GM18858 (cell line): Measurements from ENCODE around the gene AMFR.
"Not testable (repeated sequence)": the region's sequence is repeated elsewhere in the genome, so short reads cannot be mapped to it uniquely, and the experiment has no call there.

Experiments
- ATAC-seq: cut with Tn5 transposase; IDR thresholded peaks from one replicate; pipeline ENCODE4 v1.9.1; 2021; ENCODE audit not compliant: unreplicated experiment

AMFR gene

DNA sequence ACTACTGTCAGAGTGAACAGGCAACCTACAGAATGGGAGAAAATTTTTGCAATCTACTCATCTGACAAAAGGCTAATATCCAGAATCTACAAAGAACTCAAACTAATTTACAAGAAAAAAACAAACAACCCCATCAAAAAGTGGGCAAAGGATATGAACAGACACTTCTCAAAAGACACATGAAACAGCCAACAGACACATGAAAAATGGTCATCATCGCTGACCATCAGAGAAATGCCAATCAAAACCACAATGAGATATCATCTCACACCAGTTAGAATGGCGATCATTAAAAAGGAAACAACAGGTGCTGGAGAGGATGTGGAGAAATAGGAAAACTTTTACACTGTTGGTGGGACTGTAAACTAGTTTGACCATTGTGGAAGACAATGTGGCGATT is 28.6 kb downstream of the AMFR start:
- ATAC-seq = not testable (repeated sequence)

DNA sequence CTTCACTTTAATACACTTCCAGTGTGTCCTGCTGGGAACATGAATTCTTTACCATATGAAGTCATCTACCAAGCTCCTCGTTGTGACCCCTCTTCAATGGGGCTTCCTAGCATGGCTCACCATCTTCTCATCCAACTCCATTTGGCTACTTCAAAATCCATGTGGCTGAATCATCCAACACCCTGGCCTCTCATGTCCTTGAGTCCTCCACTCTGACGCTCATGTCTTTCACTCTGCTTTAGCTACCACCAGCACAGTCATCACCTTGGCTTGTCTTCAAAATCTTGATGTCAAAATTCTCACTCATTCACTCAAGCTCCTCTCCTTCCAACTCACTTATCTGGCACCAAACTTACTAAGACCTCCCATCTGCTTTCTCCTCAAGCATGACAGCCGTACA is 35.8 kb downstream of the AMFR start:
- ATAC-seq = no peak

DNA sequence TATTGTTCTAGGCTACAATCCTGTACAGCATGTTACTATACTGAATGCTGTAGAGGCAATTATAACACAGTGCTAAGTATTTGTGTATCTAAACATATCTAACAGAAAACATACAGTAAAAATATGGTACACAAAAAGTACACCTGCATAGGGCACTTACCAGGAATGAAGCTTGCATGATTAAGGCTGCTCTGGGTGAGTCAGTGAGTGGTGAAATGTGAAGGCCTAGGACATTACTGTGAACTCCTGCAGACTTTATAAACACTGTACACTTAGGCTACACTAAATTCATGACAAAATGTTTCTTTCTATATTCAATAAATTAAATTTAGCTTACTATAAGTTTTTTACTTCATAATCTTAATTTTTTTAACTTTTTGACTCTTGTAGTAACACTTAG is 37.1 kb downstream of the AMFR start:
- no peak for ATAC-seq

DNA sequence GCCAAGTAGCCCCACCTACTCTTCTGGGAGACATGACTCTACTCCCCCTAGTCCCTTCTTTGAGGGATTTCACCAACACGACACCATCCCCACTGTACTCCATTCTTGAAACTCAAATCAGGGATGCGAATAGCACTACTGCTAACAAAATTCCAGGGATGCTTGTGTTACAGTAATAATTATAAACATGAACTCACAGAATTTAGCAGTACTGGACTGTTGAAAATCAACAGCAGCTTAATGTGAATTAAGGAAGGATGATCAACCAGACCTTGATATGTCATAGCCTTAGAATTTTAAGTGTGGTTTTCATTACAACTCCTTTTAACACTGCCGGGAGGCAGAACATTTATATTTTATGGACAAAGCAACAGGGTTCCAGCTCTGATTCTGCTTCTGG is 37.9 kb downstream of the AMFR start:
- no peak for ATAC-seq

DNA sequence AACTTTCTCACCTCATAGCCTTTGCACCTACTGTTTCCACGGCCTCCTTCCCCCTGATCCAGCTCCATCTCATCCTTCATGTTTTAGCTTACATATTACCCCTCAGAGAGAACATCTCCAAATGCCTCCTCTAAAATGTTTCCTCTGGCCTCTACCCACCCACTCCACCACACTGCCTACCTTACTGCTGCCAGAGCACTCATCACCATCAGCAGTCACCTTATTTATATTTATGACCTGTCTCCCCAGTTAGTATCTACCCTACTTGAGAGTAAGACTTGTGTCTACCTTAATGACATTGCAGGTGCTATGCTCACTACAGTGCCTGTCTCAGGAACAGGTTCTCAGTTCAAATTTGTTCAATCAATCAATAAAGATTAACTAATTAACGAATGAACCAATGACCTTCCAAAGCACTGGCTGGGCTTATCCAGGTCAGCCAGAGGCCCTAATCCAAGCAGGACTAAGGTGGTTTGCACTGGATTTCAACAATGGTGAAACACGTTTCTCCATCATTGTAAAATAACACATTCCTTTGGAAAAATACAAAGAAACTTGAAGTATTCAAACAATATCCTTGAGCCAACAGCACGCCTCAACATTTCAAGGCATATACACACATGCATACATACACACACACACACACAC is 41.1 kb downstream of the AMFR start:
- ATAC-seq = no peak

DNA sequence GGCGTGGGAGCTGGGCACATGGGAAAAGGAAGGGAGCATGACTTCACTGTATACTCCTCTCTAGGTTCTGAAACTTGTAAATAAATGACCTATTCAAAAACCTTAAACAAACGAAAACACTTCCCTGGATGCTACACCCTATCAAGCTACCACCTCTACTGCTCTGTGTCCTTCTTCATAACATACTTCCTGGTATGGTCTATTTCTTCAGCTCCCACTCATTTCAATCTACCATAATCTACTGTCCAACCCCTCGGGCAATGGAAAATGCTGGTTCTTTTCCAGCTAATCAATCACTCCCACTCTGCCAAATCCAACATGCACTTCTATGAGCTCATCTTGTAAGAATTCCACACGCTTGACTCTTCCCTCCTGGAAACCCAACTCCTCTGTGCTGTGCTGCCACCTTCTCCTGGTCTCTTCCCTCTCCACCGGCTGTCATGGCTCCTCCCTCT is 42.4 kb downstream of the AMFR start:
- no peak for ATAC-seq

DNA sequence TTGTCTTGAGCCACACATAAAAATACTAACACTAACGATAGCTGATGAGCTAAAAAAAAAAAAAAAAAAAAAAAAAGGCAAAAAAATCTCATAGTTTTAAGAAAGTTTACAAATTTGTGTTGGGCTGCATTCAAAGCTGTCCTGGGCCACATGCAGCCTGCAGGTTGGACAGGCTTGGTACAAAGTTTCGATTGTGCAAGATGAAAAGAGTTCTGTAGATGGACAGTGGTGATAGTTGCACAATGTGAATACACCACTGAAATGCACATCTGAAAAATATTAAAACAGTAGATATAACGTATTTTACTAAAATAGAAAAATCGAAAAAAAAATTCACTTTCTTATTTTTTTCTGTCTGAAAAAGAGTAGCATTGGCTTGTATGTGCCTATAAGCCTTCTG is 42.9 kb downstream of the AMFR start:
- no peak for ATAC-seq

GRCh38 chr16:56380778-56381485 is 44.4 kb downstream of the AMFR start:
- not testable (repeated sequence) for ATAC-seq

- not testable (repeated sequence) for ATAC-seq
Observed at GRCh38 chr16:56379044-56379443, 46.3 kb downstream of the AMFR start.

DNA sequence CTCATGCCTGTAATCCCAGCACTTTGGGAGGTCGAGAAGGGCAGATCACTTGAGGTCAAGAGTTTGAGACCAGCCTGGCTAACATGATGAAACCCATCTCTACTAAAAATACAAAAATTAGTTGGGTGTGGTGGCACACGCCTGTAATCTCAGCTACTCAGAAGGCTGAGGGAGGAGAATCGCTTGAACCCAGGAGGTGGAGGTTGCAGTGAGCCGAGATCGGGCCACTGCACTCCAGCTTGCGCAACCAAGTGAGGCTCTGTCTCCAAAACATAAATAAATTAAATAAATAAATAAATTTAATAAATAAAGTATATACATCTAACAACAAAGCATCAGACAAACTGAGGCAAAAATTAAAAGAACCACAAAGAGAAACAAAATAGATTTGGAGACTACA is 49.6 kb downstream of the AMFR start:
- not testable (repeated sequence) for ATAC-seq

- no peak for ATAC-seq
Observed at GRCh38 chr16:56373003-56373402, 52.3 kb downstream of the AMFR start.

DNA sequence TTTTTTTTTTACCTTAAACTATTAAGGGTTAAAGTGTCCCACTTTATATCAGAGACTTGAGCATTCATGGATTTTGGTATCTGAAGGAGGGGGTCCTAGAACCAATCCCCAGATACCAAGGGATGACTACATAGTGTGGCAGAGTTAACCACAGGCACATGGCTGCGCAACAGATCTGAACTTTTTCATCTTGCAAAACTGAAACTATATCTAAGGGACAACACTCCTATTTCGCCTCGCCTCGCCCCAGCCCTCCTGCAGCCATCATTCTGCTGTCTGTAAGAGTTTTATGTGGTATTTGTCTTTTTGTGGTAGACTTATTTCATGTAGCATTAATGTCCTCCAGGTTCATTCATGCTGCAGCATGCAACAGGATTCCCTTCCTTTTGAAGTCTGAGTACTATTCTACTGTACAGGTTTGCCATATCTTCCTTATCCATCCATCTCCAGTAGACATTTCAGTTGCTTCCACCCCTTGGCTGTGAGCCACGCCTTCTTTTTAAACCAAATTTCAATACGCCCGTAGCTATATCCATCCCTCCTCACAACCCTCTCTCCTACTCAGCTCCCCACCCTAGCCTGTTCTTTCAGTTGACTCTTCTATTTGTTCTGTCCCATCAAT is 53.2 kb downstream of the AMFR start:
- no peak for ATAC-seq

GRCh38 chr16:56371660-56371937 is 53.7 kb downstream of the AMFR start:
- ATAC-seq = no peak

DNA sequence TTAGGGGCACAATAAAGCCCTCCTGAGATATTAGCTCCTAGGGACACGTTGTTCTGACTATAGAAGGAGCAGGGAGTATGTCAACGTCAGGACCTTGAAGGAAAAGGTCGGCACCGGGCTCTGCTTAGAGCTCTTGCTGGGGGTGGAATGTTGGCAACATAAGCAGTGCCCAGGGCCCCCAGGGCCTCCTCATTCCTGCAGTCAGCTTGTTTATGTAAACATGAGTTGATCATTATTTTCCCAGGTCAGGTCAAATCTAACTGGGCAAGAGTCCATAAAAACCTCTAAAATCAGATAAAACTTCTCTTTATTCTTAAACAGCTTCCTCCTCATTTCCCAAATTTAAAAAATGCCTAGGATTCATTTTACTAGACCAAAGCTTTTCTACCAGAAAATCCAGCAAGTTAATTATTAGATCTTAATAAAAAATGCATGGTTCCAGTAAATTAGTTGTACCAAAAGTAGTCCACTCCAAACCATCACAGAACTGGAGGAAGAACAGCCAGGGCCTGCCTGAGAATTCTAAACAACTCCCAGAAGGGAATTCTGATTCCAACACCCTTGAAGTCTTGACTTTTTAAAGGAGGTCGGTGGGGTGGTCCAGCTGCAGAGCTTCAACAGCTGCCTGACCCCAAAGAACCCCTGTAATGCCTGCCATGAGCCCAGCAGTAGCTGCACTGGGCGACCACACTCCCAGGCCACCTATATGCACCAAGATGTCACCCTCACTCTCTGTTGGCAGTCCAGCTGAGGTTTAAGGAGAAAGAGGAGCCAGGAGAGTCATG is 54.3 kb downstream of the AMFR start:
- ATAC-seq = no peak

- ATAC-seq = no peak
Observed at GRCh38 chr16:56370185-56370874, 55.0 kb downstream of the AMFR start.

GRCh38 chr16:56369202-56369601 is 56.1 kb downstream of the AMFR start:
- no peak for ATAC-seq

- ATAC-seq = no peak
Observed at GRCh38 chr16:56368545-56368944, 56.8 kb downstream of the AMFR start.

- ATAC-seq = no peak
Observed at GRCh38 chr16:56367764-56368163, 57.6 kb downstream of the AMFR start.

DNA sequence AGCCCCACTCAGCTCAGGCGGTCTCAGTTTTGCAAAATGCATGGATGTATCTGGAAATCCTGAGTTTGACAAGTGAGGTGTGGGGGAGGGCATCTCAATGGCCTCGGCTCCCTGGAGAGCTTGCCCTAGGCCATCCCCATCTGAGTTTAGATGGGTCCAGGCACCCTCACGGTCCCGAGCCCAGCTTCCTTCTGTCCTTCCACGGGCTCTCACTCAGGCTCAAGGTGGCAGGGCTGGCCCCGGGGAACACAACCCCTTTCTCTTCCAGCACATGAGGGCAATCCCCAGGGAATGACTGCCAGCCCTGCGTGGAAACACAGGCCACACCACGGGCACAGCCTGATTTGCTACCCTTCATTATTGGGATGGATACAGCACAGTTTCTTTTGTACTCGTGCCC is 58.4 kb downstream of the AMFR start:
- no peak for ATAC-seq

DNA sequence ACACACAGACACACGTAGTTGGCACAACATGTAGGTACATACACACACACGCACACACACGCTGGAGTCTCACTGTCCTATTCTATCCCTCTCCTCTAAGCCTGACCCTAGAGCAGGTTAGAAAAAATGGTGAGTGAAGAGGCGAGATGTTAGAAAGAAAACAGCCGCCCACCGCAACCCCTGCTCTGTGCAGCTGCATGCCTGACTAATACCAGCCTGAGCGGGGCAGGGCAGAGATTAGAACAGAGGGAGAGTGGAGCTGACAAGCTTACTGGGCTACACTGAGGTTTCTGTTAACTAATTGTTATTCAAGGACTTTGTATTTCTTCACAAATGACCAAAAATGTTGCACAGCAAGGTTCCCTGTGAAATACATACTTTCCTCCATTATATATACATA is 59.8 kb downstream of the AMFR start:
- ATAC-seq = no peak

- ATAC-seq = no peak
Observed at GRCh38 chr16:56364865-56365264, 60.5 kb downstream of the AMFR start.
